CD1c-positive myeloid dendritic cell (primary cell): ENCODE results near the gene PRKD1.

Source experiments
- DNase-seq: peaks from one replicate; pipeline ENCODE4 v3.0.0-alpha.2; 2016; ENCODE audit errors: extremely low spot score

The PRKD1 gene

GRCh38 chr14:29838752-29839151, 88.9 kb downstream of the PRKD1 start:
- no peak for DNase-seq

- DNase-seq: no peak
Measured at GRCh38 chr14:29836395-29836794, 91.3 kb downstream of the PRKD1 start.

GRCh38 chr14:29832042-29832441, 95.6 kb downstream of the PRKD1 start:
- no peak for DNase-seq

- DNase-seq: no peak
Measured at GRCh38 chr14:29829851-29830250, 97.8 kb downstream of the PRKD1 start.

- no peak for DNase-seq
Measured at GRCh38 chr14:29823816-29824215, 103.8 kb downstream of the PRKD1 start.

GRCh38 chr14:29822430-29822709, 105.3 kb downstream of the PRKD1 start:
- DNase-seq: no peak

GRCh38 chr14:29821661-29822429, 105.8 kb downstream of the PRKD1 start:
- DNase-seq: no peak

- DNase-seq: no peak
Measured at GRCh38 chr14:29821242-29821641, 106.4 kb downstream of the PRKD1 start.

GRCh38 chr14:29820785-29821184, 106.9 kb downstream of the PRKD1 start:
- no peak for DNase-seq

GRCh38 chr14:29817767-29818405, 109.8 kb downstream of the PRKD1 start:
- DNase-seq: no peak

- no peak for DNase-seq
Measured at GRCh38 chr14:29815016-29815674, 112.5 kb downstream of the PRKD1 start.

GRCh38 chr14:29814156-29815015, 113.3 kb downstream of the PRKD1 start:
- no peak for DNase-seq

- no peak for DNase-seq
Measured at GRCh38 chr14:29810682-29811081, 117.0 kb downstream of the PRKD1 start.

- DNase-seq: no peak
Measured at GRCh38 chr14:29810064-29810463, 117.6 kb downstream of the PRKD1 start.

- no peak for DNase-seq
Measured at GRCh38 chr14:29806124-29806517, 121.5 kb downstream of the PRKD1 start.

GRCh38 chr14:29805415-29806123, 122.1 kb downstream of the PRKD1 start:
- DNase-seq: no peak

GRCh38 chr14:29804481-29805266, 123.0 kb downstream of the PRKD1 start:
- no peak for DNase-seq

- DNase-seq: no peak
Measured at GRCh38 chr14:29803045-29803444, 124.6 kb downstream of the PRKD1 start.

GRCh38 chr14:29802211-29802610, 125.4 kb downstream of the PRKD1 start:
- no peak for DNase-seq

GRCh38 chr14:29800961-29801360, 126.7 kb downstream of the PRKD1 start:
- DNase-seq: no peak
